ENCODE data around the gene PPM1A. TPM values are rescaled to one million over a fixed set of nuclear protein-coding genes. Genes with fewer than 3 reads are reported as not detected.

PPM1A gene
- 23.9 and 26.0 TPM in 2 replicates for total RNA-seq

GRCh38 chr14:60248697-60249318 lies at the start of gene PPM1A:
TSS of gene PPM1A (plus strand) at chr14:60249221. CDS start at chr14:60282704, 33,483 bp downstream.

Other genes starting within 250 kb of the PPM1A start
- 94.4 and 149 TPM in 2 replicates for gene PCNX4, start 157.3 kb upstream of the PPM1A start, total RNA-seq
- 42.4 and 46.4 TPM in 2 replicates for gene DHRS7, start 83.8 kb upstream of the PPM1A start, total RNA-seq
- 0.16 TPM in 1 of 2 replicates, not detected in the other for gene C14orf39, start 236.8 kb downstream of the PPM1A start, total RNA-seq

Measured in hair follicle dermal papilla cell (primary cell).